Measurements from ENCODE around the gene LILRA2.
"Not testable (repeated sequence)": the region's sequence is repeated elsewhere in the genome, so short reads cannot be mapped to it uniquely, and the experiment has no call there.

LILRA2 gene

GRCh38 chr19:54612428-54612827 is 38.8 kb downstream of the LILRA2 start:
- DNase-seq, result no peak

GRCh38 chr19:54614726-54615125 is 41.1 kb downstream of the LILRA2 start:
- DNase-seq, result no peak

GRCh38 chr19:54616057-54616456 is 42.5 kb downstream of the LILRA2 start:
- DNase-seq, result no peak

DNA sequence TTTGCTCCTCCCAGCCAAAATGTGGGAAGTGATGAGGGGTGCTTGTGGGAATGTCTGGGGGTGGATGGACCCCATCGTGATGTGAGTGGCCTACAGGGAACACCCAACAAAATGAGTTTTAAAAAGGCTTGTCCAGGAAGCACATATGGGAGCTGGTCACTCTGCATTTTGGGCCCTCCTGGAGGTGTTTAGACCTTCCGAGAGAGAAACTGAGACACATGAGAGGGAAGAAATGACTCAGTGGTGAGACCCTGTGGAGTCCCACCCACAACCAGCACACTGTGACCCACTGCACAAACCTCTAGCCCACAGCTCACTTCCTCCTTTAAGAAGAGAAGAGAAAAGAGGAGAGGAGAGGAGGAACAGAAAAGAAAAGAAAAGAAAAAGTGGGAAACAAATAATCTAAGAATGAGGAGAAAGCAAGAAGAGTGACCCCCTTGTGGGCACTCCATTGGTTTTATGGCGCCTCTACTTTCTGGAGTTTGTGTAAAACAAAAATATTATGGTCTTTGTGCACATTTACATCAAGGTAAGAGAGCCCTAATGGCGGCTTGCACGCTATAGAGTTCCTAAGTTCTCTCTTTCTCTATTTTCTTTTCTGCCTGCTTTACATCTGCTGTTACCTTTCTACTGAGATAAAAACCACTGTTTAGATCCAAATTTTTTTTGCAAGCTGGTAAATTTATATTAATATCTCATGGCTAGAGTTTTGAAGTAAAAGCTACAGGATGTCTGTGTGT is 43.4 kb downstream of the LILRA2 start:
- DNase-seq, result no peak

- no peak for DNase-seq
Observed at GRCh38 chr19:54620464-54620863, 46.9 kb downstream of the LILRA2 start.

- DNase-seq, result no peak
Observed at GRCh38 chr19:54622431-54622830, 48.8 kb downstream of the LILRA2 start.

DNA sequence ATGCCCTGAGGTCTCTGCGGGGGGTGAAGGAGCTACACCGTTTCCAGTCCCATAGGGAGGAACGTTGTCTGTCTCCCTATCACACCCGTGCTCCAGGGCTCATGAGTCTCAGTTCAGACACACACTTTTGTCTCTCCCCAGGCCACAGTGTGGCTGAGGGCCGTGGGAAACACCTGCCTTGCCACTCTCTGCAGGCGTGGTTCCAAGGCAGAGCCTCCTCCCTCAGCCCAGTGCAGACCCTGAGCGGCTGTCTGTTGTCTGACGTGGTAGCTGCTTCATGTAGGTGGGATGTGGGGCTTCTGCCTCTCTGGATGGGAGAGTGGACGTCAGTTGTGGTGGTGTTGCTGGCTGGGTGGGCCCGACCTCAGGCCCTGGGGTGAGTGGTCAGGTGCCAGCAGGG is 50.6 kb downstream of the LILRA2 start:
- DNase-seq, result not testable (repeated sequence)

GRCh38 chr19:54624934-54625730 is 51.5 kb downstream of the LILRA2 start:
- not testable (repeated sequence) for DNase-seq

- DNase-seq, result no peak
Observed at GRCh38 chr19:54626757-54627156, 53.2 kb downstream of the LILRA2 start.

GRCh38 chr19:54627912-54628311 is 54.3 kb downstream of the LILRA2 start:
- not testable (repeated sequence) for DNase-seq

- not testable (repeated sequence) for DNase-seq
Observed at GRCh38 chr19:54630262-54630661, 56.7 kb downstream of the LILRA2 start, which contains the start of gene LILRB1. Gene LILRB1 (plus strand): TSS chr19:54630484. CDS start chr19:54631074, 590 bp downstream.

DNA sequence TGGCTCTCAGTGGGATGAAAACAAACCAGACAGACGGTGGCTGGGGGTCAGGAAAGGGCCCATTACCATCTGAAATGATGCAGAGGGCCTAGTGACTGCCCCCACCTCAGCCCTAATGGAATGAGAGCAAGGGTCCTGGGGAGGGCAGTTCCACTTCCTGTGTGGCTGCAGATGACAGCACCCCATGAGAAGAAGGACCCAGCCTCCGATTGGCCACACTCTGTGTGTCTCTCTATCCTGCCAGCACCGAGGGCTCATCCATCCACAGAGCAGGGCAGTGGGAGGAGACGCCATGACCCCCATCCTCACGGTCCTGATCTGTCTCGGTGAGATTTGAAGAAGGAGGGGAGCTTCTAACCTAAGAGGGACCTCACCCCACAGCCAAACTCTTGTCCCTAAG is 57.2 kb downstream of the LILRA2 start:
- no peak for DNase-seq

GRCh38 chr19:54631489-54632337 is 58.1 kb downstream of the LILRA2 start:
- DNase-seq, result not testable (repeated sequence)

DNA sequence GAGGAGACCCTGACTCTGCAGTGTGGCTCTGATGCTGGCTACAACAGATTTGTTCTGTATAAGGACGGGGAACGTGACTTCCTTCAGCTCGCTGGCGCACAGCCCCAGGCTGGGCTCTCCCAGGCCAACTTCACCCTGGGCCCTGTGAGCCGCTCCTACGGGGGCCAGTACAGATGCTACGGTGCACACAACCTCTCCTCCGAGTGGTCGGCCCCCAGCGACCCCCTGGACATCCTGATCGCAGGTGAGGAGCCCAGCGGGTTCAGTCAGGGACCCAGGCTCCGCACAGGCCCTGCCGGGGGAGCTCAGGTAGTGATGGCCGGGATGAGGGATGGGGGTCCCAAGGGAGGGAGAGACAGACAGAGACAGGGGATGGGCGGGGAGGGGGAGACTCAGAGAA is 58.9 kb downstream of the LILRA2 start:
- DNase-seq, result not testable (repeated sequence)

DNA sequence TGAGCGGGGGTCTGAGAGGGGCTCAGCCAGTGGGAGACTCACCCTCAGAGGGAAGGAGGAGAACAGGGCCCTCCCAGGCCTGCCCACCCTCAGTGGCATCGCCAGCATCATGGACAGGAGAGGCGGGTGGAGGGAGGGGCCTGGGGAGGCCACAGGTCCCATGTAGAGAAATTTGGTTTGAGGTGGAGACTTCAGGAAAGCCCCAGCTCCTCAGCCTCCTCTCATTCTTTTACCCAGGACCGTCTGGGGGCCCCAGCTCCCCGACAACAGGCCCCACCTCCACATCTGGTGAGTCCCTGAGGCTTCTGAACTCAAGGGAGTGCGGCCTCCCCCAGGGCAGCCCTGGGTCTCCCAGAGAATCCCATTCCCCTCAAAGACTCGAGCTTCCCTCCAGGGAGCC is 59.8 kb downstream of the LILRA2 start:
- no peak for DNase-seq

GRCh38 chr19:54636081-54636480 is 62.5 kb downstream of the LILRA2 start:
- not testable (repeated sequence) for DNase-seq

- no peak for DNase-seq
Observed at GRCh38 chr19:54638683-54639082, 65.1 kb downstream of the LILRA2 start.
